ENCODE measurements around the gene HCN3.
A peak's percentile ranks its signal among the peaks of the same experiment; 100 is the strongest.

HCN3 gene

GRCh38 chr1:155244368-155245162, 32.7 kb upstream of the HCN3 start (continued):
- TF ChIP-seq TCF7L2 (IDR thresholded peaks at IDR 0.05; ENCODE audit: borderline replicate concordance, low read depth, low read length) (no peak; the same call in 1 of the 2 replicates), KLF16 (tag by site-specific recombination; IDR thresholded peaks at IDR 0.05) (peak; percentile 100), ZBTB48 (tag by site-specific recombination; IDR thresholded peaks at IDR 0.05) (peak; percentile 96), ZNF133 (tag by site-specific recombination; IDR thresholded peaks at IDR 0.05) (peak; percentile 74), ZNF423 (tag by site-specific recombination; IDR thresholded peaks at IDR 0.05) (peak; percentile 99), HIC1 (tag by site-specific recombination; IDR thresholded peaks at IDR 0.05) (peak; percentile 92), PRDM6 (tag by site-specific recombination; IDR thresholded peaks at IDR 0.05) (peak; percentile 83; the same call in 1 of the 2 replicates), ZNF214 (tag by site-specific recombination; IDR thresholded peaks at IDR 0.05; ENCODE audit: borderline replicate concordance) (0 out of 2 replicates have a peak, but pooled peaks have one; percentile 42), ZNF2 (tag by site-specific recombination; IDR thresholded peaks at IDR 0.05) (peak; percentile 100), ZNF433 (tag by site-specific recombination; IDR thresholded peaks at IDR 0.05; ENCODE audit: low read depth) (0 out of 2 replicates have a peak, but pooled peaks have one; percentile 26), ZBTB26 (tag by site-specific recombination; optimal IDR thresholded peaks at IDR 0.05) (peak; percentile 97), ZNF544 (tag by site-specific recombination; IDR thresholded peaks at IDR 0.05) (no peak), ZFP3 (tag by site-specific recombination; IDR thresholded peaks at IDR 0.05; ENCODE audit: low read depth) (peak; percentile 66; the same call in 1 of the 2 replicates), ZNF175 (tag by site-specific recombination; IDR thresholded peaks at IDR 0.05) (no peak), ZNF398 (tag by site-specific recombination; IDR thresholded peaks at IDR 0.05) (peak; percentile 99), ZSCAN4 (tag by site-specific recombination; IDR thresholded peaks at IDR 0.05) (peak; percentile 90), ZNF610 (tag by site-specific recombination; IDR thresholded peaks at IDR 0.05; ENCODE audit: borderline replicate concordance) (peak; percentile 99), ZNF157 (tag by site-specific recombination; IDR thresholded peaks at IDR 0.05) (peak; percentile 66), ZNF311 (tag by site-specific recombination; IDR thresholded peaks at IDR 0.05; ENCODE audit: borderline replicate concordance) (no peak), ZNF785 (tag by site-specific recombination; IDR thresholded peaks at IDR 0.05) (peak; percentile 100), ZNF132 (tag by site-specific recombination; IDR thresholded peaks at IDR 0.05; ENCODE audit: borderline replicate concordance) (no peak), ZNF654 (tag by site-specific recombination; IDR thresholded peaks at IDR 0.05; ENCODE audit: low read depth) (peak; percentile 41), ZNF341 (tag by site-specific recombination; IDR thresholded peaks at IDR 0.05; ENCODE audit: low read depth) (peak; percentile 81), SCRT2 (tag by site-specific recombination; IDR thresholded peaks at IDR 0.05) (peak; percentile 100), ZBTB7A (tag by site-specific recombination; IDR thresholded peaks at IDR 0.05; ENCODE audit: low read depth) (peak; percentile 100), ELK4 (IDR thresholded peaks at IDR 0.05; ENCODE audit: borderline replicate concordance, low read depth, low read length) (no peak), ZNF768 (tag by site-specific recombination; IDR thresholded peaks at IDR 0.05) (peak; percentile 44; the same call in 1 of the 2 replicates), ZNF624 (tag by site-specific recombination; IDR thresholded peaks at IDR 0.05) (peak; percentile 90; the same call in 1 of the 2 replicates), ZNF521 (tag by site-specific recombination; IDR thresholded peaks at IDR 0.05) (no peak), GFI1B (tag by site-specific recombination; IDR thresholded peaks at IDR 0.05) (peak; percentile 98)

Data from HEK293 (cell line).